Sigmoid colon (tissue), 7 donors: Measurements from ENCODE around the gene PRKCZ. TPM values are rescaled to one million over a fixed set of nuclear protein-coding genes. Genes with fewer than 3 reads are reported as not detected.

ENCODE experiments used
- DNase-seq: peaks from one replicate; pipeline ENCODE4 v3.0.0-alpha.2; 2019
- H3K27ac ChIP-seq, 4 donors: fragments of 200-600 bp; sonication (generic); one replicate each; pipeline ENCODE4 v1.5.1; 2016 to 2019; ENCODE audit warnings: mild to moderate bottlenecking in 1 of 4
- H3K27me3 ChIP-seq, 3 donors: fragments of 200-600 bp; sonication (generic); one replicate each; pipeline ENCODE4 v1.5.1; 2019; ENCODE audit warnings: mild to moderate bottlenecking in 1 of 3
- H3K36me3 ChIP-seq, 4 donors: fragments of 200-600 bp; sonication (generic); one replicate each; pipeline ENCODE4 v1.5.1; 2016 to 2019
- H3K4me1 ChIP-seq, 4 donors: fragments of 200-600 bp; sonication (generic); one replicate each; pipeline ENCODE4 v1.5.1; 2017 to 2019
- H3K4me3 ChIP-seq, 4 donors: fragments of 200-600 bp; sonication (generic); one replicate each; pipeline ENCODE4 v1.5.1; 2017 to 2019; ENCODE audit warnings: mild to moderate bottlenecking in 2 of 4, moderate library complexity in 1 of 4
- H3K9me3 ChIP-seq, 4 donors: fragments of 200-600 bp in 3 of 4; sonication (generic) in 3 of 4; one replicate each; pipeline versions ENCODE4 v1.5.1 to v1.6.1; 2013 to 2019
- CTCF ChIP-seq, 4 experiments: fragments of 450-650 bp in 3 of 4; fragments of 200-600 bp in 1 of 4; IDR thresholded peaks; one replicate each; pipeline ENCODE4 v1.5.1; 2016 to 2019; ENCODE audit warnings: antibody characterized with exemption in 4 of 4, mild to moderate bottlenecking in 3 of 4, moderate library complexity in 2 of 4
- EP300 ChIP-seq, 4 donors: sonication (generic); formaldehyde crosslinking; IDR thresholded peaks; one replicate each; pipeline ENCODE4 v1.6.1; 2017; ENCODE audit warnings: antibody characterized with exemption in 4 of 4
- POLR2A ChIP-seq, 2 donors: fragments of 450-650 bp; IDR thresholded peaks; one replicate each; pipeline ENCODE4 v1.6.1; 2016; ENCODE audit warnings: antibody characterized with exemption in 2 of 2, mild to moderate bottlenecking in 2 of 2, moderate library complexity in 2 of 2
- POLR2AphosphoS5 ChIP-seq, 4 donors: sonication (generic); formaldehyde crosslinking; IDR thresholded peaks; one replicate each; pipeline ENCODE4 v1.6.1; 2017; ENCODE audit warnings: antibody characterized with exemption in 4 of 4
- WGBS, 2 donors: extraction: QIAGEN DNeasy Blood & Tissue Kit; methylation state at CpG; one replicate each; pipeline ENCODE4 v1.1.7; 2013; 5-methylcytosine and 5-hydroxymethylcytosine counted together
- intact Hi-C: fragments of 100-400 bp; cut with DNase I; formaldehyde crosslinking; loops from one replicate; pipeline ENCODE4 v1.15.1; 2023
- polyA plus RNA-seq, 3 donors: library from polyadenylated mRNA; stranded (reverse); fragments of 200-250 nt; gene quantifications; one replicate each; pipeline ENCODE4 v1.2.3, GENCODE V29; 2013
- total RNA-seq, 4 donors: library from RNA; depleted of rRNA; stranded (reverse); fragments of >200 nt; gene quantifications; one replicate each; pipeline ENCODE4 v1.1.0, GENCODE V29; 2016
- donor health status: healthy with polysubstance abuse.
- donor health status: Bipolar disorder and iron deficiency.
- donor health status: healthy.

Gene PRKCZ
- total and polyA plus RNA-seq, 7 donors, result 1.4 to 52.9 (median 4.8) TPM

GRCh38 chr1:2185880-2186855, 136.0 kb downstream of the PRKCZ start:
- no peaks in the 10 kb centered on the region for H3K27me3 ChIP-seq
- H3K27ac ChIP-seq, result no peak overlapping the region
- no peak overlapping the region for H3K4me3 ChIP-seq
- no peak for DNase-seq
- no peaks in the 10 kb centered on the region for H3K9me3 ChIP-seq
- 93 to 94% methylated on average over 38 of the region's 38 CpGs for WGBS, 2 donors
- H3K4me1 ChIP-seq, result peaks cover 0 to 21% (median 13%) of the 10 kb centered on the region in 4 donors
- intact Hi-C loops, result no loop called here
- peaks cover 0 to 19% (median 3%) of the 10 kb centered on the region in 4 donors for H3K36me3 ChIP-seq
- TF ChIP-seq CTCF (IDR thresholded peaks at IDR 0.05) (no peak), EP300 (IDR thresholded peaks at IDR 0.05) (no peak), POLR2A (IDR thresholded peaks at IDR 0.05) (no peak), POLR2AphosphoS5 (IDR thresholded peaks at IDR 0.05) (no peak)

DNA sequence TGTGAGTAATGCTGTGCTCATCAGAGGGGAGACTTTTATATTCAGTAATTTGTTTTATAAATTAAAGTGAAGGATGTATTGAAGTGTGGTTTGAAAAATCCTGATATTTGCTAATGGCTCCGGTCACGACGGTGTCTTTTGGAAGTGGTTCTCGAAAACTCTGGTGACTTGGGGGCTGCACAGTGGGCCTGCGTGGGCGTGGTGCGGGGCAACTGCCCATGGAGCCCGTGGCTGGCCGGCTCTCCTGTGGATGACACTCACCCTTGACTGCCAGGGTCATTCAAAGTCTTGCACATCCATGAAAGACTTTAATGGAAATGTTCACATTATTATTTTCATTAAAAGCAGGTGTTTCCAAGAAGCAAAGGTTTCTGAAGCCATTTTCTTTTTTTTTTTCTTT, 136.7 kb downstream of the PRKCZ start:
- 89 to 94% methylated on average over 9 of the region's 9 CpGs for WGBS, 2 donors
- peaks cover 0 to 19% (median 3%) of the 10 kb centered on the region in 4 donors for H3K36me3 ChIP-seq
- intact Hi-C loops, result no loop called here
- H3K9me3 ChIP-seq, result no peaks in the 10 kb centered on the region
- no peak overlapping the region for H3K27ac ChIP-seq
- H3K4me3 ChIP-seq, result no peak overlapping the region
- TF ChIP-seq EP300 (IDR thresholded peaks at IDR 0.05) (no peak), POLR2A (IDR thresholded peaks at IDR 0.05) (no peak), POLR2AphosphoS5 (IDR thresholded peaks at IDR 0.05) (no peak), CTCF (IDR thresholded peaks at IDR 0.05) (no peak)
- peaks cover 0 to 28% (median 20%) of the 10 kb centered on the region in 4 donors for H3K4me1 ChIP-seq
- DNase-seq, result no peak
- no peaks in the 10 kb centered on the region for H3K27me3 ChIP-seq

DNA sequence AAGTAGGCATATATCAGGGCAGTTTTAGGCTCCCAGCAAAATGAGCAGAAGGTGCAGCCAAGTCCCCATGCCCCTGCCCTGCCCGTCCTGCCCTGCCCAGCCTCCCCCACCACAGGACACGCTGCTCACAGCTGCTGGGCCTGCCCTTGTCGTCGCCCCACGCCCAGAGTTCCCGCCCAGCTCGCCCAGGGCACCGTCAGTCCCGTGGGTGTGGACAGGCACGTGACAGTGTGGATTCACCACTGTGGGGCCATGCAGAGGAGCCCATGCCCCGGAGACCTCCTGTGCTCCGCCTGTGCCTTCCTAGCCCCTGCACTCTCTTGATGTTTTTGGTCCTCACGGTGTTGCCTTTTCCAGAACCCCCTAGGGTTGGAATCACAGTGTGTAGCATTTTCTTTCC, 137.4 kb downstream of the PRKCZ start:
- intact Hi-C loops, result no loop called here
- TF ChIP-seq EP300 (IDR thresholded peaks at IDR 0.05) (no peak), POLR2AphosphoS5 (IDR thresholded peaks at IDR 0.05) (no peak), CTCF (IDR thresholded peaks at IDR 0.05) (no peak), POLR2A (IDR thresholded peaks at IDR 0.05) (no peak)
- no peaks in the 10 kb centered on the region for H3K9me3 ChIP-seq
- no peaks in the 10 kb centered on the region for H3K27me3 ChIP-seq
- H3K36me3 ChIP-seq, result peaks cover 0 to 15% (median 3%) of the 10 kb centered on the region in 4 donors
- no peak overlapping the region for H3K27ac ChIP-seq
- H3K4me3 ChIP-seq, result no peak overlapping the region
- peaks cover 0 to 35% (median 27%) of the 10 kb centered on the region in 4 donors for H3K4me1 ChIP-seq
- DNase-seq, result no peak
- WGBS, 2 donors, result 29 to 75% methylated on average over 13 of the region's 13 CpGs

- no peak for DNase-seq
- H3K36me3 ChIP-seq, result peaks cover 0 to 15% (median 3%) of the 10 kb centered on the region in 4 donors
- no peaks in the 10 kb centered on the region for H3K9me3 ChIP-seq
- peaks cover 0 to 42% (median 34%) of the 10 kb centered on the region in 4 donors for H3K4me1 ChIP-seq
- H3K27ac ChIP-seq, result peak overlapping the region in 1 of 4 donors; percentile 97
- TF ChIP-seq POLR2A (IDR thresholded peaks at IDR 0.05), result no peak
- no peak for TF ChIP-seq POLR2AphosphoS5 (IDR thresholded peaks at IDR 0.05)
- no peak for TF ChIP-seq EP300 (IDR thresholded peaks at IDR 0.05)
- TF ChIP-seq CTCF (IDR thresholded peaks at IDR 0.05), result no peak
- H3K4me3 ChIP-seq, result no peak overlapping the region
- no peaks in the 10 kb centered on the region for H3K27me3 ChIP-seq
- intact Hi-C loops, result no loop called here
- WGBS, 2 donors, result 93 to 95% methylated on average over 16 of the region's 16 CpGs
These were observed 138.1 kb downstream of the PRKCZ start for GRCh38 chr1:2188336-2188735.
